ENCODE data around the gene CD247.

Gene CD247

GRCh38 chr1:167510244-167510643, 8.1 kb downstream of the CD247 start:
- H3K4me3 ChIP-seq (ENCODE audit: low read depth, low read length) = no peak overlapping the region
- H3K27me3 ChIP-seq (ENCODE audit: control insufficient read depth, insufficient read depth, low read length) = no peaks in the 10 kb centered on the region
- no peaks in the 10 kb centered on the region for H3K36me3 ChIP-seq (ENCODE audit: control insufficient read depth, insufficient read depth, low read length)
- no peak overlapping the region for H3K9ac ChIP-seq (ENCODE audit: low read length)
- no peak overlapping the region for H3K27ac ChIP-seq (ENCODE audit: low read depth, low read length)
- no peaks in the 10 kb centered on the region for H3K9me3 ChIP-seq (ENCODE audit: control insufficient read depth, insufficient read depth, low read depth, low read length)
- H3K4me1 ChIP-seq (ENCODE audit: control insufficient read depth, insufficient read depth, low read length) = peaks cover 5% of the 10 kb centered on the region

- H3K36me3 ChIP-seq (ENCODE audit: control insufficient read depth, insufficient read depth, low read length) = no peaks in the 10 kb centered on the region
- no peaks in the 10 kb centered on the region for H3K9me3 ChIP-seq (ENCODE audit: control insufficient read depth, insufficient read depth, low read depth, low read length)
- no peak overlapping the region for H3K27ac ChIP-seq (ENCODE audit: low read depth, low read length)
- peaks cover 5% of the 10 kb centered on the region for H3K4me1 ChIP-seq (ENCODE audit: control insufficient read depth, insufficient read depth, low read length)
- H3K4me3 ChIP-seq (ENCODE audit: low read depth, low read length) = no peak overlapping the region
- no peaks in the 10 kb centered on the region for H3K27me3 ChIP-seq (ENCODE audit: control insufficient read depth, insufficient read depth, low read length)
- H3K9ac ChIP-seq (ENCODE audit: low read length) = no peak overlapping the region
These were observed 8.7 kb downstream of the CD247 start for GRCh38 chr1:167509587-167509986.

- no peak overlapping the region for H3K27ac ChIP-seq (ENCODE audit: low read depth, low read length)
- H3K27me3 ChIP-seq (ENCODE audit: control insufficient read depth, insufficient read depth, low read length) = no peaks in the 10 kb centered on the region
- H3K4me3 ChIP-seq (ENCODE audit: low read depth, low read length) = no peak overlapping the region
- H3K9me3 ChIP-seq (ENCODE audit: control insufficient read depth, insufficient read depth, low read depth, low read length) = no peaks in the 10 kb centered on the region
- peaks cover 23% of the 10 kb centered on the region for H3K4me1 ChIP-seq (ENCODE audit: control insufficient read depth, insufficient read depth, low read length)
- H3K9ac ChIP-seq (ENCODE audit: low read length) = no peak overlapping the region
- H3K36me3 ChIP-seq (ENCODE audit: control insufficient read depth, insufficient read depth, low read length) = no peaks in the 10 kb centered on the region
These were observed 10.6 kb downstream of the CD247 start for GRCh38 chr1:167507719-167508118.

GRCh38 chr1:167504467-167504827, 13.9 kb downstream of the CD247 start:
- Histone ChIP-seq H3K36me3 (ENCODE audit: control insufficient read depth, insufficient read depth, low read length) (no peaks in the 10 kb centered on the region), H3K27me3 (ENCODE audit: control insufficient read depth, insufficient read depth, low read length) (no peaks in the 10 kb centered on the region)

GRCh38 chr1:167503626-167504466, 14.5 kb downstream of the CD247 start:
- H3K36me3 ChIP-seq (ENCODE audit: control insufficient read depth, insufficient read depth, low read length) = no peaks in the 10 kb centered on the region
- H3K27me3 ChIP-seq (ENCODE audit: control insufficient read depth, insufficient read depth, low read length) = no peaks in the 10 kb centered on the region
- no peaks in the 10 kb centered on the region for H3K9me3 ChIP-seq (ENCODE audit: control insufficient read depth, insufficient read depth, low read depth, low read length)
- peaks cover 32% of the 10 kb centered on the region for H3K4me1 ChIP-seq (ENCODE audit: control insufficient read depth, insufficient read depth, low read length)
- no peak overlapping the region for H3K9ac ChIP-seq (ENCODE audit: low read length)
- H3K4me3 ChIP-seq (ENCODE audit: low read depth, low read length) = no peak overlapping the region
- no peak overlapping the region for H3K27ac ChIP-seq (ENCODE audit: low read depth, low read length)

More at GRCh38 chr1:167504467-167504827, 13.9 kb downstream of the CD247 start:
- H3K9ac ChIP-seq (ENCODE audit: low read length) = no peak overlapping the region
- no peak overlapping the region for H3K27ac ChIP-seq (ENCODE audit: low read depth, low read length)
- no peak overlapping the region for H3K4me3 ChIP-seq (ENCODE audit: low read depth, low read length)
- H3K4me1 ChIP-seq (ENCODE audit: control insufficient read depth, insufficient read depth, low read length) = peaks cover 32% of the 10 kb centered on the region
- H3K9me3 ChIP-seq (ENCODE audit: control insufficient read depth, insufficient read depth, low read depth, low read length) = no peaks in the 10 kb centered on the region

GRCh38 chr1:167502719-167503462, 15.4 kb downstream of the CD247 start:
- Histone ChIP-seq H3K9me3 (ENCODE audit: control insufficient read depth, insufficient read depth, low read depth, low read length) (no peaks in the 10 kb centered on the region), H3K4me3 (ENCODE audit: low read depth, low read length) (no peak overlapping the region), H3K27me3 (ENCODE audit: control insufficient read depth, insufficient read depth, low read length) (no peaks in the 10 kb centered on the region), H3K4me1 (ENCODE audit: control insufficient read depth, insufficient read depth, low read length) (peaks cover 32% of the 10 kb centered on the region), H3K9ac (ENCODE audit: low read length) (no peak overlapping the region), H3K27ac (ENCODE audit: low read depth, low read length) (no peak overlapping the region), H3K36me3 (ENCODE audit: control insufficient read depth, insufficient read depth, low read length) (no peaks in the 10 kb centered on the region)

GRCh38 chr1:167502192-167502551, 16.2 kb downstream of the CD247 start:
- H3K9me3 ChIP-seq (ENCODE audit: control insufficient read depth, insufficient read depth, low read depth, low read length) = no peaks in the 10 kb centered on the region
- H3K27me3 ChIP-seq (ENCODE audit: control insufficient read depth, insufficient read depth, low read length) = no peaks in the 10 kb centered on the region
- no peak overlapping the region for H3K9ac ChIP-seq (ENCODE audit: low read length)
- no peaks in the 10 kb centered on the region for H3K36me3 ChIP-seq (ENCODE audit: control insufficient read depth, insufficient read depth, low read length)
- no peak overlapping the region for H3K4me3 ChIP-seq (ENCODE audit: low read depth, low read length)
- no peak overlapping the region for H3K27ac ChIP-seq (ENCODE audit: low read depth, low read length)
- peaks cover 32% of the 10 kb centered on the region for H3K4me1 ChIP-seq (ENCODE audit: control insufficient read depth, insufficient read depth, low read length)

GRCh38 chr1:167501515-167502191, 16.7 kb downstream of the CD247 start:
- Histone ChIP-seq H3K9ac (ENCODE audit: low read length) (no peak overlapping the region), H3K4me3 (ENCODE audit: low read depth, low read length) (no peak overlapping the region), H3K27ac (ENCODE audit: low read depth, low read length) (no peak overlapping the region), H3K36me3 (ENCODE audit: control insufficient read depth, insufficient read depth, low read length) (no peaks in the 10 kb centered on the region), H3K9me3 (ENCODE audit: control insufficient read depth, insufficient read depth, low read depth, low read length) (no peaks in the 10 kb centered on the region), H3K4me1 (ENCODE audit: control insufficient read depth, insufficient read depth, low read length) (peaks cover 32% of the 10 kb centered on the region), H3K27me3 (ENCODE audit: control insufficient read depth, insufficient read depth, low read length) (no peaks in the 10 kb centered on the region)

GRCh38 chr1:167500283-167500860, 18.0 kb downstream of the CD247 start:
- Histone ChIP-seq H3K9ac (ENCODE audit: low read length) (no peak overlapping the region), H3K4me3 (ENCODE audit: low read depth, low read length) (no peak overlapping the region), H3K9me3 (ENCODE audit: control insufficient read depth, insufficient read depth, low read depth, low read length) (no peaks in the 10 kb centered on the region), H3K4me1 (ENCODE audit: control insufficient read depth, insufficient read depth, low read length) (peaks cover 32% of the 10 kb centered on the region), H3K27ac (ENCODE audit: low read depth, low read length) (no peak overlapping the region), H3K36me3 (ENCODE audit: control insufficient read depth, insufficient read depth, low read length) (no peaks in the 10 kb centered on the region), H3K27me3 (ENCODE audit: control insufficient read depth, insufficient read depth, low read length) (no peaks in the 10 kb centered on the region)

- H3K9ac ChIP-seq (ENCODE audit: low read length) = no peak overlapping the region
- H3K9me3 ChIP-seq (ENCODE audit: control insufficient read depth, insufficient read depth, low read depth, low read length) = no peaks in the 10 kb centered on the region
- peaks cover 32% of the 10 kb centered on the region for H3K4me1 ChIP-seq (ENCODE audit: control insufficient read depth, insufficient read depth, low read length)
- no peak overlapping the region for H3K27ac ChIP-seq (ENCODE audit: low read depth, low read length)
- no peaks in the 10 kb centered on the region for H3K36me3 ChIP-seq (ENCODE audit: control insufficient read depth, insufficient read depth, low read length)
- no peak overlapping the region for H3K4me3 ChIP-seq (ENCODE audit: low read depth, low read length)
- no peaks in the 10 kb centered on the region for H3K27me3 ChIP-seq (ENCODE audit: control insufficient read depth, insufficient read depth, low read length)
These were observed 18.6 kb downstream of the CD247 start for GRCh38 chr1:167499664-167500101.

Measured in HUES6 (cell line).